GM19239 (cell line): ENCODE data around the gene KCNK2.

Source experiments
- DNase-seq: peaks from one replicate; pipeline ENCODE4 v3.0.0; 2011; ENCODE audit warnings: low spot score; ENCODE audit not compliant: insufficient read length
- FAIRE-seq: peaks from 2 replicates; lab custom pipeline; 2011; peaks lifted over from hg19 to GRCh38; lab: Jason Lieb, UNC

KCNK2 gene

GRCh38 chr1:215087603-215088002 is 5.1 kb downstream of the KCNK2 start:
- FAIRE-seq = no peak
- DNase-seq = no peak

GRCh38 chr1:215094381-215094780 is 11.8 kb downstream of the KCNK2 start:
- DNase-seq (no peak), FAIRE-seq (no peak)

- FAIRE-seq (no peak), DNase-seq (no peak)
These were observed 13.0 kb downstream of the KCNK2 start for GRCh38 chr1:215095524-215095923.

- DNase-seq = no peak
- FAIRE-seq = no peak
These were observed 19.0 kb downstream of the KCNK2 start for GRCh38 chr1:215101511-215101910.

GRCh38 chr1:215104283-215104682 is 21.7 kb downstream of the KCNK2 start:
- DNase-seq (no peak), FAIRE-seq (no peak)

GRCh38 chr1:215106067-215106466 is 23.5 kb downstream of the KCNK2 start:
- DNase-seq = no peak
- no peak for FAIRE-seq

- DNase-seq = no peak
- FAIRE-seq = no peak
These were observed 26.6 kb downstream of the KCNK2 start for GRCh38 chr1:215109171-215109570.

GRCh38 chr1:215111916-215112315 is 29.4 kb downstream of the KCNK2 start:
- no peak for DNase-seq
- no peak for FAIRE-seq

- DNase-seq (no peak), FAIRE-seq (no peak)
These were observed 31.2 kb downstream of the KCNK2 start for GRCh38 chr1:215113776-215114153.

GRCh38 chr1:215114154-215114933 is 31.8 kb downstream of the KCNK2 start:
- no peak for FAIRE-seq
- DNase-seq = no peak

GRCh38 chr1:215115760-215116159 is 33.2 kb downstream of the KCNK2 start:
- DNase-seq = no peak
- no peak for FAIRE-seq

- no peak for DNase-seq
- no peak for FAIRE-seq
These were observed 35.5 kb downstream of the KCNK2 start for GRCh38 chr1:215118081-215118480.

GRCh38 chr1:215119056-215119455 is 36.5 kb downstream of the KCNK2 start:
- FAIRE-seq (no peak), DNase-seq (no peak)

- DNase-seq (no peak), FAIRE-seq (no peak)
These were observed 37.3 kb downstream of the KCNK2 start for GRCh38 chr1:215119719-215120365.

- DNase-seq (no peak), FAIRE-seq (no peak)
These were observed 46.0 kb downstream of the KCNK2 start for GRCh38 chr1:215128504-215128903.

GRCh38 chr1:215131291-215131690 is 48.8 kb downstream of the KCNK2 start:
- no peak for FAIRE-seq
- DNase-seq = no peak

GRCh38 chr1:215132156-215132555 is 49.6 kb downstream of the KCNK2 start:
- DNase-seq = no peak
- no peak for FAIRE-seq

GRCh38 chr1:215133532-215133931 is 51.0 kb downstream of the KCNK2 start:
- FAIRE-seq (no peak), DNase-seq (no peak)

GRCh38 chr1:215137985-215138384 is 55.4 kb downstream of the KCNK2 start:
- DNase-seq (no peak), FAIRE-seq (no peak)

GRCh38 chr1:215140135-215140534 is 57.6 kb downstream of the KCNK2 start:
- DNase-seq = no peak
- no peak for FAIRE-seq

- FAIRE-seq (no peak), DNase-seq (no peak)
These were observed 58.9 kb downstream of the KCNK2 start for GRCh38 chr1:215141460-215141859.

- FAIRE-seq (no peak), DNase-seq (no peak)
These were observed 61.0 kb downstream of the KCNK2 start for GRCh38 chr1:215143497-215143896.
